H1 (cell line): Measurements from ENCODE around the gene TNFRSF18. TPM values are rescaled to one million over a fixed set of nuclear protein-coding genes. Genes with fewer than 3 reads are reported as not detected.

Source experiments
- CTCF ChIA-PET: fragments of 300-600 bp; sonication (Branson Sonifier 250); formaldehyde crosslinking; loops from one replicate; lab custom pipeline; 2021; ENCODE audit not compliant: partially characterized antibody; lab: Charles Lee
- POLR2A ChIA-PET: fragments of 300-600 bp; sonication (Branson Sonifier 250); formaldehyde crosslinking; loops from one replicate; lab custom pipeline; 2021; ENCODE audit warnings: inconsistent platforms; ENCODE audit not compliant: partially characterized antibody; lab: Charles Lee
- DNase-seq, 2 experiments: peaks; one replicate each; pipeline versions ENCODE4 v3.0.0 to v3.0.0-alpha.2; 2010 to 2022; ENCODE audit warnings: low spot score in 2 of 2, low read depth in 1 of 2, mixed read lengths in 1 of 2
- FAIRE-seq: peaks from 2 replicates; lab custom pipeline; 2011; peaks lifted over from hg19 to GRCh38; lab: Jason Lieb, UNC
- H2AFZ ChIP-seq: 2 replicates; pipeline ENCODE4 v1.8.1; 2012; ENCODE audit warnings: low read length, inconsistent platforms
- H2AK5ac ChIP-seq: 2 replicates; pipeline ENCODE4 v1.6.1; 2013; ENCODE audit warnings: low read depth, low read length
- H2BK120ac ChIP-seq: replicated peaks from 2 replicates; pipeline ENCODE3; 2013; ENCODE audit warnings: low read depth, low read length, inconsistent platforms
- H2BK12ac ChIP-seq: 2 replicates; pipeline ENCODE4 v1.6.1; 2013; ENCODE audit warnings: low read depth, low read length
- H2BK15ac ChIP-seq: 2 replicates; pipeline ENCODE4 v1.6.1; 2013; ENCODE audit warnings: low read length
- H2BK20ac ChIP-seq: 2 replicates; pipeline ENCODE4 v1.6.1; 2013; ENCODE audit warnings: low read length
- H2BK5ac ChIP-seq: 2 replicates; pipeline ENCODE4 v1.6.1; 2013; ENCODE audit warnings: low read depth, low read length
- H3K14ac ChIP-seq: 2 replicates; pipeline ENCODE4 v1.6.1; 2013; ENCODE audit warnings: inconsistent platforms; ENCODE audit not compliant: insufficient read length
- H3K18ac ChIP-seq: 2 replicates; pipeline ENCODE4 v1.6.1; 2013; ENCODE audit warnings: low read length; ENCODE audit errors: extremely low read depth
- H3K23ac ChIP-seq: 2 replicates; pipeline ENCODE4 v1.6.1; 2013; ENCODE audit warnings: inconsistent platforms; ENCODE audit not compliant: insufficient read length
- H3K23me2 ChIP-seq: 2 replicates; pipeline ENCODE4 v1.6.1; 2013; ENCODE audit warnings: low read depth, low read length
- H3K27ac ChIP-seq: 2 replicates; pipeline ENCODE4 v1.6.1; 2011; ENCODE audit warnings: low read depth, low read length, inconsistent platforms
- H3K27me3 ChIP-seq, 4 experiments: replicated peaks in 1 of 4; 1 replicate in 1 of 4; 2 replicates in 3 of 4; pipeline versions ENCODE4 v1.6.1 to v1.8.1; 2011 to 2013; ENCODE audit warnings: low read length in 3 of 4, mild to moderate bottlenecking in 3 of 4, inconsistent platforms in 2 of 4, mixed read lengths in 2 of 4, moderate library complexity in 1 of 4; ENCODE audit not compliant: control insufficient read depth in 3 of 4, insufficient read depth in 3 of 4; ENCODE audit errors: extremely low read depth in 1 of 4
- H3K36me3 ChIP-seq, 4 experiments: 2 replicates each; pipeline versions ENCODE4 v1.6.1 to v1.8.1; 2011 to 2013; ENCODE audit warnings: mild to moderate bottlenecking in 4 of 4, low read length in 3 of 4, moderate library complexity in 2 of 4, control low read depth in 1 of 4, inconsistent platforms in 1 of 4; ENCODE audit not compliant: insufficient read depth in 4 of 4, control insufficient read depth in 2 of 4
- H3K4ac ChIP-seq: replicated peaks from 2 replicates; pipeline ENCODE3; 2013; ENCODE audit warnings: low read length, low read depth, mixed read lengths, inconsistent platforms; ENCODE audit not compliant: insufficient read length
- H3K4me1 ChIP-seq, 4 experiments: replicated peaks in 1 of 4; 1 replicate in 1 of 4; 2 replicates in 3 of 4; pipeline versions ENCODE4 v1.6.1 to v1.8.1; 2011 to 2013; ENCODE audit warnings: low read length in 3 of 4, inconsistent platforms in 2 of 4, mixed read lengths in 1 of 4; ENCODE audit not compliant: insufficient read depth in 4 of 4, control insufficient read depth in 3 of 4
- H3K4me2 ChIP-seq, 2 experiments: 2 replicates each; pipeline versions ENCODE4 v1.6.1 to v1.8.1; 2011 to 2013; ENCODE audit warnings: low read depth in 2 of 2, low read length in 2 of 2, control low read depth in 1 of 2, inconsistent platforms in 1 of 2, mild to moderate bottlenecking in 1 of 2; ENCODE audit not compliant: insufficient read depth in 1 of 2
- H3K4me3 ChIP-seq, 4 experiments: fragments of 200-600, 300-600 bp in 1 of 4; sonication (generic), shearing (Covaris generic), sonication (Bioruptor Twin) in 1 of 4; 2 replicates each; pipeline versions ENCODE4 v1.5.1 to v1.8.1; 2011 to 2016; ENCODE audit warnings: low read length in 4 of 4, low read depth in 3 of 4, control low read depth in 2 of 4, inconsistent platforms in 2 of 4, mild to moderate bottlenecking in 2 of 4, mixed read lengths in 1 of 4, moderate library complexity in 1 of 4; ENCODE audit not compliant: insufficient read depth in 2 of 4; ENCODE audit errors: extremely low read depth in 1 of 4
- H3K56ac ChIP-seq: replicated peaks from 2 replicates; pipeline ENCODE3; 2013; ENCODE audit warnings: low read depth, mild to moderate bottlenecking, mixed read lengths, low read length, inconsistent platforms; ENCODE audit not compliant: insufficient read length
- H3K79me1 ChIP-seq: 2 replicates; pipeline ENCODE4 v1.6.1; 2013; ENCODE audit warnings: low read depth, low read length, control low read depth
- H3K79me2 ChIP-seq, 2 experiments: 2 replicates each; pipeline versions ENCODE4 v1.6.1 to v1.8.1; 2012 to 2013; ENCODE audit warnings: low read length in 2 of 2, mild to moderate bottlenecking in 2 of 2, inconsistent platforms in 1 of 2; ENCODE audit not compliant: insufficient read depth in 2 of 2, control insufficient read depth in 1 of 2
- H3K9ac ChIP-seq, 4 experiments: replicated peaks in 1 of 4; 1 replicate in 1 of 4; 2 replicates in 3 of 4; pipeline versions ENCODE4 v1.6.1 to v1.8.1; 2011 to 2013; ENCODE audit warnings: low read depth in 3 of 4, low read length in 3 of 4, control low read depth in 2 of 4, mild to moderate bottlenecking in 2 of 4, moderate library complexity in 2 of 4, inconsistent platforms in 1 of 4; ENCODE audit errors: extremely low read depth in 1 of 4
- H3K9me3 ChIP-seq, 2 experiments: 2 replicates each; pipeline versions ENCODE4 v1.6.1 to v1.8.1; 2012 to 2013; ENCODE audit warnings: mild to moderate bottlenecking in 2 of 2, moderate library complexity in 2 of 2, control low read depth in 1 of 2, inconsistent platforms in 1 of 2, low read depth in 1 of 2, low read length in 1 of 2, mixed read lengths in 1 of 2; ENCODE audit not compliant: insufficient read depth in 2 of 2
- H4K20me1 ChIP-seq, 2 experiments: replicated peaks in 1 of 2; 2 replicates each; pipeline versions ENCODE3 to v1.8.1; 2011 to 2013; ENCODE audit warnings: inconsistent platforms in 2 of 2, low read length in 2 of 2, mild to moderate bottlenecking in 1 of 2; ENCODE audit not compliant: insufficient read depth in 2 of 2, control insufficient read depth in 1 of 2
- H4K5ac ChIP-seq: 2 replicates; pipeline ENCODE4 v1.6.1; 2013; ENCODE audit warnings: low read length, low read depth, mixed read lengths, inconsistent platforms; ENCODE audit not compliant: insufficient read length
- H4K8ac ChIP-seq: 2 replicates; pipeline ENCODE4 v1.8.0; 2013; ENCODE audit warnings: mild to moderate bottlenecking, moderate library complexity, low read length, inconsistent platforms; ENCODE audit not compliant: insufficient read depth; ENCODE audit errors: extremely low read depth
- H4K91ac ChIP-seq: replicated peaks from 2 replicates; pipeline ENCODE3; 2013; ENCODE audit warnings: low read length, mixed read lengths, inconsistent platforms; ENCODE audit not compliant: insufficient read length
- ASH2L ChIP-seq: fragments of 200-600, 300-600 bp; sonication (generic); IDR thresholded peaks from one replicate; pipeline ENCODE4 v1.7.1; 2017; ENCODE audit warnings: low read length
- CBX5 ChIP-seq: fragments of 300-800, 300-1000 bp; sonication (generic); IDR thresholded peaks from 2 replicates; pipeline ENCODE4 v1.7.1; 2016; ENCODE audit warnings: antibody characterized with exemption, low read length, low read depth
- EP300 ChIP-seq, 2 experiments: IDR thresholded peaks; 1 replicate in 1 of 2; 2 replicates in 1 of 2; pipeline ENCODE4 v1.6.1; 2011 to 2012; ENCODE audit warnings: low read depth in 2 of 2, low read length in 2 of 2, mild to moderate bottlenecking in 2 of 2, borderline replicate concordance in 1 of 2, inconsistent platforms in 1 of 2, moderate library complexity in 1 of 2
- WGBS, 2 experiments: shearing (Covaris generic) in 1 of 2; methylation state at CpG; one replicate each; pipeline versions ENCODE4 v1.1.6 to v1.1.7; 2013 to 2015; ENCODE audit warnings: low lambda C conversion rate in 2 of 2, mixed read lengths in 2 of 2, inconsistent platforms in 1 of 2, low coverage in 1 of 2, missing lambda C conversion rate in 1 of 2; ENCODE audit not compliant: insufficient replicate concordance in 2 of 2, insufficient coverage in 1 of 2, insufficient read length in 1 of 2; ENCODE audit errors: extremely low coverage in 1 of 2, missing lambda C conversion rate in 1 of 2; 5-methylcytosine and 5-hydroxymethylcytosine counted together
- polyA plus RNA-seq, 7 experiments: library from polyadenylated mRNA; depleted of rRNA in 3 of 7; stranded (reverse) in 5 of 7; unstranded in 2 of 7; fragments of >200 nt in 5 of 7; fragments of 200-250 nt in 2 of 7; gene quantifications; 1 replicate in 5 of 7; 2 replicates in 1 of 7; 4 replicates in 1 of 7; pipeline versions ENCODE4 v1.2.1 to v1.2.3, GENCODE V29; 2011 to 2013; ENCODE audit warnings: missing spikeins in 2 of 7, mixed read lengths in 2 of 7
- total RNA-seq: library from RNA; stranded (reverse); fragmentation: NEBNext Ultra II Directional; extraction: Animal tissue kit (Norgen Biotek cat#: 25700); gene quantifications from 2 replicates; pipeline ENCODE4 v1.2.1, GENCODE V29; 2021

The TNFRSF18 gene
- total and polyA plus RNA-seq, 2 of the 8 experiments (the other 6 are each of a cell fraction or from before 2014, with no cell fraction given), result 1.5 to 2.5 TPM

DNA sequence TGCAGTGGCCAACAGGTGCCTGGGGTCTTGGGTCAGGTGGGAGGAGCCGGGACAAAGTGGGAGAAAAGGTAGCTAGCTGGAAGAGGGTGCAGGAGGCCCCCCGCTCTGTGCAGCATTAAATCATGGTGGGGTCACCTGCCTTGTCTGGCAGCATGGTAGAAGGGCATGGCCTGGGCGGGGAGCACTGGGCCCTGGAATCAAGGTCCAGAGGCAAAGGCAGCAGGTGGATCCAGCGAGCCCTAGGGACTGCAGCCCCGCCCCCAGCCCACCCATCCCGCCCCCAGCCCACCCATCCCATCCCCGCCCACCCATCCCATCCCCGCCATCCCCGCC, 49.4 kb downstream of the TNFRSF18 start:
- ChIA-PET POLR2A (interaction anchor here (1.2 kb wide), 1 partner anchor 20 kb away, joined by 3 read pairs; no protein-coding TSS in a partner anchor), CTCF (interaction anchor here (1.6 kb wide), 1 partner anchor 35 kb away, joined by 4 read pairs; no protein-coding TSS in a partner anchor)
- peaks cover 5% of the 10 kb centered on the region; the same call in 1 of the 2 replicates for H3K23me2 ChIP-seq
- no peak overlapping the region for H3K23ac ChIP-seq
- WGBS, 2 experiments, result 52% methylated on average over 3 of the region's 9 CpGs; no CpG with 5 or more reads in 1 of the 2 experiments
- no peak overlapping the region for H2AFZ ChIP-seq
- peak overlapping the region; percentile 49; the same call in 1 of the 2 replicates for H2BK5ac ChIP-seq
- no peak for DNase-seq
- no peak for FAIRE-seq
- H2BK15ac ChIP-seq, result 0 out of 2 replicates have a peak overlapping the region, but pooled peaks have one; percentile 72
- peak overlapping the region; percentile 33 to 72; a peak in 2 of 4 replicates for H3K4me2 ChIP-seq
- no peaks in the 10 kb centered on the region for H4K20me1 ChIP-seq
- H3K79me2 ChIP-seq, result no peaks in the 10 kb centered on the region
- no peak overlapping the region for H3K9ac ChIP-seq
- peaks cover 10% of the 10 kb centered on the region in 2 experiments; a peak in 3 of 4 replicates for H3K9me3 ChIP-seq
- H2BK120ac ChIP-seq, result no peak overlapping the region
- H3K79me1 ChIP-seq, result no peaks in the 10 kb centered on the region
- H4K5ac ChIP-seq, result peak overlapping the region; percentile 60
- H3K27ac ChIP-seq, result no peak overlapping the region
- no peaks in the 10 kb centered on the region; a peak in 1 of 7 replicates for H3K27me3 ChIP-seq
- H3K14ac ChIP-seq, result no peak overlapping the region
- H3K4me1 ChIP-seq, result peaks cover 0 to 17% (median 12%) of the 10 kb centered on the region in 4 experiments; a peak in 6 of 7 replicates
- peak overlapping the region; percentile 39; the same call in 1 of the 2 replicates for H2BK12ac ChIP-seq
- H2AK5ac ChIP-seq, result no peak overlapping the region
- no peaks in the 10 kb centered on the region for H3K36me3 ChIP-seq
- H3K56ac ChIP-seq, result no peak overlapping the region
- H4K8ac ChIP-seq, result peak overlapping the region; percentile 57; the same call in 1 of the 2 replicates
- no peak overlapping the region for H3K4ac ChIP-seq
- no peak overlapping the region for H2BK20ac ChIP-seq
- peak overlapping the region; percentile 17 for H4K91ac ChIP-seq
- peak overlapping the region; percentile 48 for H3K18ac ChIP-seq
- no peak overlapping the region for H3K4me3 ChIP-seq
- TF ChIP-seq ASH2L, result no peak
- no peak for TF ChIP-seq EP300 (IDR thresholded peaks at IDR 0.05; ENCODE audit: borderline replicate concordance in 1 of 2, low read depth in 2 of 2, low read length in 2 of 2)
- no peak for TF ChIP-seq CBX5
